ENCODE data around the gene GPC1.
A peak's percentile ranks its signal among the peaks of the same experiment; 100 is the strongest.

The GPC1 gene

GRCh38 chr2:240442891-240443715 is 7.6 kb downstream of the GPC1 start:
- DNase-seq (ENCODE audit: low spot score): no peak

- DNase-seq (ENCODE audit: low spot score): no peak
These were observed 8.4 kb downstream of the GPC1 start for GRCh38 chr2:240443891-240444301.

DNA sequence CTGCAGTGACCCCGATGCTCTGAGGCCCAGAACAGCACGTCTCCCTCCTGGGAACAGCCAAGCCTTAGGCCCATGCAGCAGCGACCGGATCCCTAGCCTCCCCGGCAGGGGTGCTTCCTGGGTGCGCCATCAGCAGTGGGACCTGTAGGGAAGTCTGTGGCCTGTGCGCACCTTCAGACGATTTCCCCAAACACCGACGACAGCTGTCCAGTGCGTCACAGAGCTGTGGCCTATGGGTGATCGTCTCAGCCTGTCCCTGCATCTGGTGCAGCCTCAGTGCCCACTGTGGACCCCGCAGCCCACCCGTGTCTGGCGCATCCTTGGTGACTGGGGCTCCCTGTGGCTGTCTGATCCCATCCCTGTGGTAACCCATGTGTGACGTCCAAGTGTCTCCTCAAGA is 9.0 kb downstream of the GPC1 start:
- no peak for DNase-seq (ENCODE audit: low spot score)

DNA sequence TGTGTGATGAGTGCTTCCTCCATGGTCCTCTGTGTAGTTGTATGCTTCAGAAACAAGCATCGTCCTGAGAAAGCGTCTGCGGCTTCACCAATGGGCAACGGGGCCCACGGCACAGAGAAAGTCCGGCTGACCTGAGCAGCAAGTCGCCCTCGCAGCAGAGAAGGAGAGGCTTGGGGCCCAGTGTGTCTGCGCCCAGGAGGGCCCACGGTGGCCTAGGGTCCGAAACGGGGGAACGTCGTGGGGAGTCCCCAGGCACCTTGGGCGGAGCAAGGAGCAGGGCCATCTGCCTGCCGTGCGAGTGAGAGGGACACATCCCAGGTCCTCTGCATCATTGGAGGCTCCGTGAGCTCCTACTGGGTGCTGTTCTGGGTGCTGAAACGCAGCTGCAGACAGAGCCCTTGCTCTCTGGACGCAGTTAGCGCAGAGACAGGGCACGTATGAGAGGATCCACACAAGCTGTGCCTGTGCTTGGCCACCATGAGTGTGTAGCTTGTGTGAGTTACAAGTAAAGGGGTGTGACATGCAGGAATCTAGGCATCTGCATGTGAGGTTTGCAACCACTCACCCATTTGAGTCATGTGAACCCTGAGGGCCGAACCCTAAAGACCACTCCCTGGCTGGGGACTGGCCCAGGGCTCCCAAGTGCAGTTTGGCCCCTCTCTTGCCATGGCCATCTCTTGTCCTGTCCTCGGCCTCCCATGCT is 10.6 kb downstream of the GPC1 start:
- no peak for DNase-seq (ENCODE audit: low spot score)

DNA sequence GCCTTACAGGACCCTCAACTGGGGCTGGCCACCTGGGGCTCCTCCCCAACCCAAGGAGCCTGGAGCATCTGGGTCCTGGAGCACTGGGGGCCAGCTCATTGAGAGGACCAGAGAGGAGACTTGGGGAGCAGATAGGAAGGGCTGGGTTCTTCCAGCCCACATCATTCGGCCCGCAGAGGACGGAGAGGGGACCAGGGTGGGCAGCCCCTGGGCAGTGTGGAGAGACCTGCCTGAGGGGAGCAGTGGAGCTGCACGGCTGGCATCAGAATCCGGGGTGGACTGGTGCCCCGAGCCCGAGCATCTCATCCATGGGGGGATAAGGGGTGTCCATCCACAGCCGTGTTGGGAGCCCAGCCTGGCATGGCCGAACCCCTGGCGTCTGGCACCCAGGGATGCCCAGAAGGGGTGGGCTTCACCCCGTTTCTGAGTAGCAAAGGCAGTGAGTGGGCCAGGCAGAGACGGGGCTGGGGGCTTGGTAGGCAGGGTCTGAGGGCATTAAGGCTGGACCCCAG is 11.3 kb downstream of the GPC1 start:
- DNase-seq (ENCODE audit: low spot score): no peak

- no peak for DNase-seq (ENCODE audit: low spot score)
These were observed 11.9 kb downstream of the GPC1 start for GRCh38 chr2:240447331-240447730.

- no peak for DNase-seq (ENCODE audit: low spot score)
These were observed 12.5 kb downstream of the GPC1 start for GRCh38 chr2:240447934-240448333.

GRCh38 chr2:240448387-240449274 is 13.2 kb downstream of the GPC1 start:
- DNase-seq (ENCODE audit: low spot score): no peak

GRCh38 chr2:240449764-240450531 is 14.5 kb downstream of the GPC1 start:
- peak; percentile 90 for DNase-seq (ENCODE audit: low spot score)

DNA sequence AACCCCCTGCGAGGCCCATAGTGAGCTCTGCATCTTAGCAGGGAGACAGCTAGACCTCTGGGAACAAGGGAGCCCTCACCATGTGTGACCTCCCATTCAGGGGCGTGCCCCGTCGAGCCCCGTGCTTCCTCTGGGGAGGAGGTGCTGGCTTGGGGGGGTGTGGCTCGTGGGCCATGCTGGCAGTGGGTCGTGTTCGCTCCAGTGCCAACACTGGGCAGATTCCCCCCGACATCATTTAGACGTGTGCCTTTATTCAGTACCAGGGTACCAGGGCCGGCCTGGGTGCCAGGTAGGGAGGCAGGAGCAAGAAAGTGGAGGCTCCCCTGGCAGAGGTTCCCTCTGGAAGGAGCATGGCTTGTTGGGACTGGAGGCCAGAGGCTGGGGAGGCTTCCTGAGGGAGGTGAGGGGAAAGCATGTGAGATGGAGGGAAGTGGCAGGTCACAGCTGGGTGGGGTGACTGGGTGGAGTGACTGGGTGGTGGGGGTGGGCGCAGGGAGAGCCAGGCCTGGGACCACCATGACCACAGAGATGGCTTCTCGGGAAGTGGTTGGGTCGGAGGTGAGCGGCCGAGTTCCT is 15.2 kb downstream of the GPC1 start:
- DNase-seq (ENCODE audit: low spot score): no peak

- DNase-seq (ENCODE audit: low spot score): no peak
These were observed 15.7 kb downstream of the GPC1 start for GRCh38 chr2:240451108-240451611.

DNA sequence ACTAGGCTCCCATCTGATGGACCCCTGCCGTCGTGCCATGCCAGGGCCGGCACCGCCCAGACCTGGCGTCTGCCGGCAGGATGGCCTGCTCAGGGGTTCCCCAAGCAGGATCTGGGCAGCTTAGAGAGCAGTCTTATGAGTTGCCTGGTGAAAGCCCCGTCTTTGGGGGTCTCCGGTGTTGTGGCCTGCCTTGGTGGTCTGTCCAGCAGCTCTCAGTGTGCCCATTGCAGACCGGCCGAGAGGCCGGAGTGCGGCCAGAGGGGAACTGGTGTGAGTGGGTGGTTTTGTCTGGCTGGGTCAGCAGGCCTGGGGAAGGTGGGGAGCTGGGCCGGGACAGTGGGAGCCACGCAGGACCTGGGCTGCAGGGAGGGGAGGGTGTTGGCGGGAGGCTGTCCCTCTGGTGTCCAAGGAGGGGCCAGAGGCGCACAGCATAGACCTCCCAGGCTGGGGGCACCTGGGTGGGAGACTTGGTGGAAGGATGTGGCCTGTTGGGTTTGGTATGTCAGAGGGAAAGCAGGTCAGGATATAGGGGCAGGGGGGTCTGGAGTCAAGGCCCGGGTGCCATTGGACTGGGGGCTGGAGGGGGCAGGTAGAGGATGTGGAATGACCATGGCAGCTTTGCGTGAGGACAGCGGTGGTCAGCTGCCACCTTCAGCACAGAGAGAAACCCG is 16.5 kb downstream of the GPC1 start:
- DNase-seq (ENCODE audit: low spot score): no peak

GRCh38 chr2:240452462-240453256 is 17.2 kb downstream of the GPC1 start:
- peak; percentile 87 for DNase-seq (ENCODE audit: low spot score)

DNA sequence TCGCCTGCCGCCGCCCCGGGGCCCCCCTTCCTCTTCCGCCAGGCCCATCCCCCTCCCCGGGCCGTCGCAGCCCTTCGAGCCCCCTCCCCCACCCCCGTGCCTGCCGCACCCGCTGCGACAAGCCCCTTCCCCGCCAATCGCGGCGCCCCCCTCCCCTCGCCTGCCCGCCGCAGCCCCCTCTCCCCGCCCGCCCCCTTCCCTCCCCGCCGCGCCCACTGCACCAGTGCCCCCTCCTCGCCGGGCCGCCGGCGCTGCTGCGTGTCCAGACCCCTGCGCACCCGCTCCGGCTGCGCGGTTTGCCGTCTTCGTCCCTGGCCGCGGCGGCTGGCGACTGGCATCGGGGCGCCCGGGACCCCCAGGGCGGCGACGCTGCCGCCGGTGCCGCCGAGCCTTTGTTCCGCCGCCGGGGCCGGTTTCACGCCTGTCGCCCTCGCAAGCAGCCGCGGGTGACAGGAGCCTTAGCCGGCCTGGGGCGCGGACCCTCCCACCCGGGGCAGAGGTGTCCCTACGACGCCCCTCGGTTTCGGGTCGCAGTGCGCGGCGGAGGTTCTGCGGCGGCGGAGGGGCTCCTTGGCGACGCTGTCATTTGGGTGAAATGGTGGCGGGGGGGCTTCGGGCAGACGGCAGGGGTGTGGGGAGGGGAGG is 18.1 kb downstream of the GPC1 start:
- DNase-seq (ENCODE audit: low spot score): no peak

DNA sequence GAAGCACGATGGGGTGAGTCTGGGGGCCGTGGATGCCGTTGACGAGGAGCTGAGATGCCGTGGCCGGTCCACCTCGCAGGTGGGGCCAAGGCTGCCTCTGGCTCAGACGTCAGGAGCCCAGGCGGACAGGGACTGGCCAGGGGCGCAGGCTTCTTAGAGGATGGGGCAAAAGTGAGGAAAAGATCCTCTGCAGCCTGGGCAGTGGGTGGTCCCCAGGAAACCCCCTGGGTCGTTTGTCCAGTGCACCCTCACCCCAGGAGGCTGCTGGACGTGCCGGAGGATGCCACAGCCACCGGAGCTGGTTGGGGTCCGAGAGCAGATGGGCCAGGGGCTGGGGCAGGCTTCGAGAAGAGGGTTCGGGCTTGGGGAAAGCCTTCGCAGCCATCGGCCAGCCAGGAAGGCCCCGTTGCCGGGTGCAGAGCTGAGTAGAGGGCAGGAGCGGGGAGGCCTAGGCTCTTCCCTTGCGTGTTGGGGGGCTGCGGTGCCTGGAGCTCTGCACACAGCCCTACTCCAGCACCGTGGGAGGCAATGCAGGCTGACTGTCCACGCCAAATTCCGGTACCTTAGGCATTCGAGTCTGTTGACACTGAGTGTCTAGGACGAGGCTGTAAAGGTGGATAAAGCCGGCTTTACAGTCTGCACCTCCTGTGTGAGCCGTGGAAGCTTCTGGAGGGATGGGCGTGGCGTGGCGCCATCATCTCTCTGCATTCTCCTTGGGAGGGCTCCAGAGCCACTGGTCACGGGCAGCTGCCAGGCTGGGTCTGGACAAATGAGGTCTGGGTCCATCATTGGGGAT is 18.8 kb downstream of the GPC1 start:
- no peak for DNase-seq (ENCODE audit: low spot score)

GRCh38 chr2:240455272-240455646 is 19.8 kb downstream of the GPC1 start:
- DNase-seq (ENCODE audit: low spot score): no peak

DNA sequence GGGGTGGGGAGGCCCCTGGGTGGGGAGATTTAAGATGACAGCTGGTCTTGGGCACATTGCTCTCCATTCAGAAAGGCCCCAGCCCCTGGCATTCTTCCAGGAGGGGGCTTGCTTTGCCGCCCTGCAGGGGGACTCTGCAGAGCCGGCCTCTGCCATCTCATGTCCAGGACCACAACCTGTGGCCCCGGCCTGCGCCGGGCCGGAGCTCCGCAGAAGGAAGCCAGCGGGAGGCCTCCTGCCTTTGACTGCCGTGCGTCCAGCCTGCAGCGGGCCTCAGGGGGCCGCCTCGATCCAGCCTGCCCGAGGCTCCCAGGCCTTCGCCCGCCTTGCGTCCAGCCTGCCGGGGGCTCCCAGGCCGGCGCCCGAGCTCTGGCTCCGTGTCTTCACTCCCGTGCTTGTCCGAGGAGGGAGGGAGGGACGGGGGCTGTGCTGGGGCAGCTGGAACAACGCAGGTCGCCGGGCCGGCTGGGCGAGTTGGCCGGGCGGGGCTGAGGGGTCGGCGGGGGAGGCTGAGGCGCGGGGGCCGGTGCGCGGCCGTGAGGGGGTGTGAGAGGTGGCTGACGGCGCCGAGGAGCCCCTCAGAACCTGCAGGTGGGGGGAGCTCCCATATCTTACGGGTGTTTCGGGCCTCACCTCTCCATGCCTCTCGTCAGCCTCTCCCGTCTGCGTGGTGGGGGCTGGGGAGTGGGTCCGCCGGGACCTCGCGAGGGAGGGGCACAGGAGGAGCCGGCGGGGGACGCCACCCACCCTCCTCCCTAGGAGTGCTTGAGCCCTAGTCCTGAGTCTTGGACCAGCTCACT is 20.4 kb downstream of the GPC1 start:
- no peak for DNase-seq (ENCODE audit: low spot score)
